GM12872 (cell line): ENCODE data around the gene EMC10.

Experiments
- CTCF ChIP-seq: IDR thresholded peaks from 3 replicates; pipeline ENCODE4 v1.5.1; 2011; ENCODE audit warnings: low read depth, mild to moderate bottlenecking, low read length, moderate library complexity; ENCODE audit not compliant: insufficient read depth

EMC10 gene

GRCh38 chr19:50501568-50502475 is 25.5 kb downstream of the EMC10 start:
- TF ChIP-seq CTCF, result no peak

- no peak for TF ChIP-seq CTCF
These were observed 29.7 kb downstream of the EMC10 start for GRCh38 chr19:50505856-50506611.

- TF ChIP-seq CTCF, result no peak
These were observed 30.4 kb downstream of the EMC10 start for GRCh38 chr19:50506700-50507099.

- no peak for TF ChIP-seq CTCF
These were observed 31.1 kb downstream of the EMC10 start for GRCh38 chr19:50507376-50507775.

GRCh38 chr19:50508843-50509190 is 32.5 kb downstream of the EMC10 start:
- no peak for TF ChIP-seq CTCF

GRCh38 chr19:50509366-50509765 is 33.1 kb downstream of the EMC10 start:
- no peak for TF ChIP-seq CTCF

- TF ChIP-seq CTCF, result no peak
These were observed 33.9 kb downstream of the EMC10 start for GRCh38 chr19:50510121-50510670.
